ENCODE measurements around the gene CNTNAP4.

Gene CNTNAP4

GRCh38 chr16:76276745-76277438, at the start of gene CNTNAP4:
Gene CNTNAP4 (plus strand): TSS chr16:76277401. CDS start chr16:76277663, 262 bp downstream.
- no peak for DNase-seq

- no peak for DNase-seq
Observed at GRCh38 chr16:76228546-76229146, 48.6 kb upstream of the CNTNAP4 start.

- no peak for DNase-seq
Observed at GRCh38 chr16:76232704-76233103, 44.5 kb upstream of the CNTNAP4 start.

GRCh38 chr16:76235025-76235424, 42.2 kb upstream of the CNTNAP4 start:
- DNase-seq: no peak

GRCh38 chr16:76235426-76235825, 41.8 kb upstream of the CNTNAP4 start:
- no peak for DNase-seq

GRCh38 chr16:76237471-76237870, 39.7 kb upstream of the CNTNAP4 start:
- DNase-seq: no peak

GRCh38 chr16:76241755-76242154, 35.4 kb upstream of the CNTNAP4 start:
- no peak for DNase-seq

- no peak for DNase-seq
Observed at GRCh38 chr16:76243620-76244019, 33.6 kb upstream of the CNTNAP4 start.

GRCh38 chr16:76246587-76246986, 30.6 kb upstream of the CNTNAP4 start:
- DNase-seq: no peak

- no peak for DNase-seq
Observed at GRCh38 chr16:76265434-76266045, 11.7 kb upstream of the CNTNAP4 start.

GRCh38 chr16:76268824-76269223, 8.4 kb upstream of the CNTNAP4 start:
- no peak for DNase-seq

GRCh38 chr16:76277460-76278030, 344 bp downstream of the CNTNAP4 start:
- no peak for DNase-seq

GRCh38 chr16:76278086-76278485, 885 bp downstream of the CNTNAP4 start:
- DNase-seq: no peak

GRCh38 chr16:76278980-76279379, 1.8 kb downstream of the CNTNAP4 start:
- DNase-seq: no peak

- no peak for DNase-seq
Observed at GRCh38 chr16:76280421-76281215, 3.4 kb downstream of the CNTNAP4 start.

GRCh38 chr16:76287466-76287865, 10.3 kb downstream of the CNTNAP4 start:
- no peak for DNase-seq

GRCh38 chr16:76292218-76292617, 15.0 kb downstream of the CNTNAP4 start:
- no peak for DNase-seq

GRCh38 chr16:76293980-76294379, 16.8 kb downstream of the CNTNAP4 start:
- no peak for DNase-seq

GRCh38 chr16:76294396-76295214, 17.4 kb downstream of the CNTNAP4 start:
- no peak for DNase-seq

- no peak for DNase-seq
Observed at GRCh38 chr16:76297941-76298340, 20.7 kb downstream of the CNTNAP4 start.

GRCh38 chr16:76303637-76304314, 26.6 kb downstream of the CNTNAP4 start:
- DNase-seq: no peak
